Measurements from ENCODE around the gene SDHAF2.

The SDHAF2 gene

GRCh38 chr11:61401573-61401972 is 28.4 kb upstream of the SDHAF2 start:
- FAIRE-seq (no peak), DNase-seq (ENCODE audit: insufficient read length, low spot score) (no peak)
- TF ChIP-seq CTCF (IDR thresholded peaks at IDR 0.05; ENCODE audit: insufficient read depth, missing control alignments): no peak

GRCh38 chr11:61403658-61404057 is 26.3 kb upstream of the SDHAF2 start:
- DNase-seq (ENCODE audit: insufficient read length, low spot score): no peak
- no peak for TF ChIP-seq CTCF (IDR thresholded peaks at IDR 0.05; ENCODE audit: insufficient read depth, missing control alignments)
- no peak for FAIRE-seq

GRCh38 chr11:61404103-61404502 is 25.8 kb upstream of the SDHAF2 start:
- TF ChIP-seq CTCF (IDR thresholded peaks at IDR 0.05; ENCODE audit: insufficient read depth, missing control alignments): no peak
- DNase-seq (ENCODE audit: insufficient read length, low spot score): no peak
- FAIRE-seq: no peak

- no peak for DNase-seq (ENCODE audit: insufficient read length, low spot score)
- FAIRE-seq: no peak
- no peak for TF ChIP-seq CTCF (IDR thresholded peaks at IDR 0.05; ENCODE audit: insufficient read depth, missing control alignments)
Observed at GRCh38 chr11:61404641-61405040, 25.3 kb upstream of the SDHAF2 start.

GRCh38 chr11:61406067-61406466 is 23.9 kb upstream of the SDHAF2 start:
- TF ChIP-seq CTCF (IDR thresholded peaks at IDR 0.05; ENCODE audit: insufficient read depth, missing control alignments): no peak
- no peak for DNase-seq (ENCODE audit: insufficient read length, low spot score)
- FAIRE-seq: no peak

- FAIRE-seq: no peak
- DNase-seq (ENCODE audit: insufficient read length, low spot score): no peak
- TF ChIP-seq CTCF (IDR thresholded peaks at IDR 0.05; ENCODE audit: insufficient read depth, missing control alignments): no peak
Observed at GRCh38 chr11:61406991-61407728, 22.8 kb upstream of the SDHAF2 start.

GRCh38 chr11:61411589-61411988 is 18.3 kb upstream of the SDHAF2 start:
- no peak for TF ChIP-seq CTCF (IDR thresholded peaks at IDR 0.05; ENCODE audit: insufficient read depth, missing control alignments)
- FAIRE-seq: no peak
- DNase-seq (ENCODE audit: insufficient read length, low spot score): no peak

Measured in D721Med (cell line).